K562 (cell line): ENCODE measurements around the gene ITPR3. TPM values are rescaled to one million over a fixed set of nuclear protein-coding genes. Genes with fewer than 3 reads are reported as not detected.

Source experiments
- ATF3 ChIP-seq, 2 experiments: fragments of 450-650 bp in 1 of 2; sonication (generic) in 1 of 2; formaldehyde crosslinking in 1 of 2; IDR thresholded peaks in 1 of 2; conservative IDR thresholded peaks in 1 of 2; 2 replicates each; pipeline versions ENCODE4 v1.6.1 to v1.8.1; 2016 to 2023; ENCODE audit warnings: mild to moderate bottlenecking in 2 of 2, moderate library complexity in 2 of 2, inconsistent platforms in 1 of 2, missing genetic modification reagents in 1 of 2
- DDX20 ChIP-seq: fragments of 450-650 bp; IDR thresholded peaks from 2 replicates; pipeline ENCODE4 v1.6.1; 2016; ENCODE audit warnings: missing genetic modification characterization, low read depth, mild to moderate bottlenecking, missing compliant biosample characterization, moderate library complexity
- EGR1 ChIP-seq: fragments of 450-650 bp; conservative IDR thresholded peaks from 2 replicates; pipeline ENCODE4 v1.6.1; 2017; ENCODE audit warnings: mild to moderate bottlenecking
- EP300 ChIP-seq: IDR thresholded peaks from 2 replicates; pipeline ENCODE4 v1.6.1; 2012; ENCODE audit warnings: low read length, improper control_type of control experiment
- JUN ChIP-seq, 2 experiments: sonication (generic) in 1 of 2; formaldehyde crosslinking in 1 of 2; IDR thresholded peaks; 2 replicates each; pipeline versions ENCODE4 v1.6.1 to v1.8.0; 2012 to 2022; ENCODE audit warnings: borderline replicate concordance in 2 of 2, mild to moderate bottlenecking in 2 of 2, improper control_type of control experiment in 1 of 2, low read depth in 1 of 2, low read length in 1 of 2, missing genetic modification reagents in 1 of 2
- KDM1A ChIP-seq, 2 experiments: fragments of 450-650 bp; IDR thresholded peaks; 2 replicates each; pipeline ENCODE4 v1.6.1; 2016; ENCODE audit warnings: mild to moderate bottlenecking in 2 of 2
- MEIS2 ChIP-seq: fragments of 450-650 bp; IDR thresholded peaks from 2 replicates; pipeline ENCODE4 v1.6.1; 2014; ENCODE audit warnings: mild to moderate bottlenecking; ENCODE audit not compliant: partially characterized antibody
- PHB2 ChIP-seq: fragments of 450-650 bp; IDR thresholded peaks from 2 replicates; pipeline ENCODE4 v1.6.1; 2017; ENCODE audit warnings: low read depth
- ZFP91 ChIP-seq: sonication (generic); formaldehyde crosslinking; IDR thresholded peaks from 2 replicates; pipeline ENCODE4 v1.8.0; 2022; ENCODE audit warnings: mild to moderate bottlenecking, missing genetic modification reagents
- polyA plus RNA-seq, 8 experiments: library from polyadenylated mRNA; depleted of rRNA in 4 of 8; stranded (reverse) in 5 of 8; unstranded in 3 of 8; fragments of >200 nt; fragmentation: Nextera tagmentation in 2 of 8; fragmentation: Illumina TruSeq in 1 of 8; extraction: Ambion mirVana in 2 of 8; extraction: Trizol in 1 of 8; gene quantifications; 2 replicates each; pipeline versions ENCODE4 v1.2.1 to v1.2.3, GENCODE V29; 2011 to 2014; ENCODE audit warnings: inconsistent platforms in 1 of 8, missing spikeins in 1 of 8
- total RNA-seq, 7 experiments: library from RNA; depleted of rRNA in 6 of 7; stranded (reverse); fragments of >200 nt in 6 of 7; fragmentation: Illumina TruSeq in 2 of 7; extraction: Trizol in 2 of 7; gene quantifications; 2 replicates each; pipeline versions ENCODE4 v1.2.1 to v1.2.3, GENCODE V29; 2011 to 2021; ENCODE audit warnings: low replicate concordance in 1 of 7

Gene ITPR3
- total and polyA plus RNA-seq, 9 of the 15 experiments (the other 6 are each of a cell fraction or from before 2014, with no cell fraction given) = 0.39 to 35.7 (median 13.2) TPM

GRCh38 chr6:33592595-33593413 lies 28.3 kb upstream of the ITPR3 start (continued):
- peak; percentile 47 for TF ChIP-seq MEIS2
- peak; percentile 42; the same call in 1 of the 2 replicates for TF ChIP-seq ATF3 (IDR thresholded peaks at IDR 0.05)
- no peak for TF ChIP-seq ATF3 (CRISPR knock-in tag; conservative IDR thresholded peaks at IDR 0.05)
- TF ChIP-seq DDX20 (tag) = no peak
- TF ChIP-seq KDM1A (IDR thresholded peaks at IDR 0.05) = peak; percentile 33 to 36; a peak in 2 of 4 replicates
- TF ChIP-seq EP300 = 0 out of 2 replicates have a peak, but pooled peaks have one; percentile 4
- no peak for TF ChIP-seq PHB2
- TF ChIP-seq JUN (IDR thresholded peaks at IDR 0.05; ENCODE audit: borderline replicate concordance, low read depth, low read length) = peak; percentile 39; the same call in 1 of the 2 replicates
- no peak for TF ChIP-seq JUN (CRISPR knock-in tag; IDR thresholded peaks at IDR 0.05; ENCODE audit: borderline replicate concordance)
- 0 out of 2 replicates have a peak, but pooled peaks have one; percentile 33 for TF ChIP-seq EGR1
- no peak for TF ChIP-seq ZFP91
